ENCODE measurements around the gene DNAH2.

The DNAH2 gene

DNA sequence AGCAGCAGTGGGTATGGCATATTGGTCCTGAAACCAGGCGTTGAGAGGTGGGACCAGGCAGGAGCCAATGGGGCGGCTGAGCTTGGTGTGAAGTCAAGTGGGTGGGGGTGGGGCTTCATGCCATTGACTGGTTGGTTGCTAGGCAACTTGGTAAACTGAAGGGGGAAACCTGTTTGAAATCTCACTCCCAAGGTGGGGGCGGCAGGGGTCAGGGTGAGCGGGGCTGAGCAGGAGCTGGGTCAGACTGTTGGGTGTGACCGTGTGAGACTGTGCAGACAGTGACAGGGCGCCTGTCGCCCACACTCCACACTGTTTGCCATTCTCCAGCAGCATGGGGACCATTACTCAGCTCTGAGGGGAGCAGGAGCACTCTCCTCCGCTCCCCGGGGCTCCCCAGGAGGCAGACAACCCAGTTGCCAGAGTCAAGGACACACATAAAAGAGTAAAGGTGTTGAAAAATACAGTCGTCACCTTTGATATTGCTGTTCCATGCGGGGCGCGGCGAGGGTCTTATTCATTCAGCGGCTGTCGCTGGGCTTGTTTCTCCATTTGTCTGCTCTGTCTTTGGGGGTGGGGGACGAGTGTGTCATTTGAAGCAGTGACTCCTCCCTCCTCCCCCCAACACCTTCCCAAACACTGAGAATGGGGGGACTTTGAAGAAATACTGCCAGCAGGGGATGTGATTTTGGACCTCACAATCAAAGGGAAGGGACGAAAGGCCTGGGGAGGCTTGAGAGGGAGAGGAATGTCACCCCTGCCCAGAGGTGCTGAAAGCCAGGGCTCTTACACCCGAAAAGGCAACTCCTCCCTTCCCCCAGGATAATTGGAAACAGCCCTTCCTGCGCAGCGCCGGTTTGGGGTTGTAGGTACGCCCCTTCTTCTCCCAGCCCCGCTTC is 13.7 kb upstream of the DNAH2 start:
- no peak for DNase-seq

DNA sequence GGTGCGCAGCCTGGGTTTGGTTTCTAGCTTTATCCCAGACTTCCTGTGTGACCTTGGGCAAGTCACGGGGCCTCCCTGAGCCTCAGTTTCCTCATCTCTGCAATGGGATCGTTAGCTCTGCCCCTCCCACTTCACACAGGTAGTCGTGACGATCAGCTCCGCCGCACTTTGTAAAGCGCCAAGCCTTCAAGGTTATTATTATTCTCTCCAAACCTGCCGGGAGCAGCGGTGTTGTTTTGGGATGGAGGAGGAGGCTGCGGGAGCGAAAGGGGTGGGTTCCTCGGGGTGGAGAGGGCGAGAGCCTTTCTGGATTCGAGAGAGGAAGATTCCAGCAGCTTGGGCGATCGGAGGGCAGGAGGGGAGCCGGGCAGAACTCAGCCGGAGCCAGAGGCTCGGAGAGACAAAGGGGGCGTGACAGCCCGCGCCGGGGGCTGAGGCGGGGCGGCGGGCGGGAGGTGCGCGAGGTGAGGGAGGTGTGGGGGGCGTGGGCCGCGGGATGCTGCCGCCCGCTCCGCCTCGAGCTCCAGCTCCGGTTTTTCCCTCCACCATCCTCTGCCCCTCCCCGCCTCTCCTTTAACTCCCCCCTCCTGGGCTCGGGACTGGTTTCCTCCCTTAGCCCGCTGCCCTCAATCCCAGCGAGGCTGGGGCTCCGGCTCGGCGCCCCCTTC is 12.8 kb upstream of the DNAH2 start, which contains the start of gene EFNB3:
TSS of gene EFNB3 (plus strand) at position 602 of the 668 bp plus-strand sequence. CDS start 397 bp downstream, outside the sequence.
- DNase-seq: no peak

DNA sequence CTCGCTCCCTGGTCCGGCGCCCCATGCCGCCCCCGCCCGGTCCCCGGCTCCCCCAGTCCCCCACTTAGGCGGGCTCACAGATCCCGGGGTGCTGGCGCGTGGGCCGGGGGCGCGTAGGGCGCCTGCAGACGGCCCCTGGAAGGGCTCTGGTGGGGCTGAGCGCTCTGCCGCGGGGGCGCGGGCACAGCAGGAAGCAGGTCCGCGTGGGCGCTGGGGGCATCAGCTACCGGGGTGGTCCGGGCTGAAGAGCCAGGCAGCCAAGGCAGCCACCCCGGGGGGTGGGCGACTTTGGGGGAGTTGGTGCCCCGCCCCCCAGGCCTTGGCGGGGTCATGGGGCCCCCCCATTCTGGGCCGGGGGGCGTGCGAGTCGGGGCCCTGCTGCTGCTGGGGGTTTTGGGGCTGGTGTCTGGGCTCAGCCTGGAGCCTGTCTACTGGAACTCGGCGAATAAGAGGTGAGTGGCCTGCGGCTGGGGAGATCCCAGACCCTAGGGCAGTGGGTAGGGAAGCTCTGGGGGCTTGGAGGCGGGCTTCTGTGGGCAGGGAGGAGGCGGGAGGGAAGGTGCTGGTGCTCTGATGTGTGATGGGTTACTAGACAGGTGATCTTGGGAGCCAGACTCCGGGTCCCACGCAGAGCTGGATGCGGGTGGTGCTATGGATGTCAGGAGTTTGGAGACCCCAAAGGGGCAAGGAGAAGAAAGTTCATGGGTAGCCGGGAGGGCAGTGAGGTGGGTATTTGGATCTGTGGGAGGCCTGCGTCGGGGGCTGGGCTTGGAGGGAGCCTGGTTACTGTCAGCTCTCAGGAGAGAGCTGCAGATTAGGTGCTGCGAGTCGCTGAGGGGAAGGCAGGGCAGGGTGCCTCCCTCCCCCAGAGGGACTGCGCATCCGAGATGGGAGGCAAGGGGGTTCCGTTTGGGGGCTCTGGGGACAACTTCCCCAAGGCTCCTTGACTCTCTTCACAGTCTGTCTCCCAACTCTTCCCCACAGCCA is 12.0 kb upstream of the DNAH2 start:
- no peak for DNase-seq

DNA sequence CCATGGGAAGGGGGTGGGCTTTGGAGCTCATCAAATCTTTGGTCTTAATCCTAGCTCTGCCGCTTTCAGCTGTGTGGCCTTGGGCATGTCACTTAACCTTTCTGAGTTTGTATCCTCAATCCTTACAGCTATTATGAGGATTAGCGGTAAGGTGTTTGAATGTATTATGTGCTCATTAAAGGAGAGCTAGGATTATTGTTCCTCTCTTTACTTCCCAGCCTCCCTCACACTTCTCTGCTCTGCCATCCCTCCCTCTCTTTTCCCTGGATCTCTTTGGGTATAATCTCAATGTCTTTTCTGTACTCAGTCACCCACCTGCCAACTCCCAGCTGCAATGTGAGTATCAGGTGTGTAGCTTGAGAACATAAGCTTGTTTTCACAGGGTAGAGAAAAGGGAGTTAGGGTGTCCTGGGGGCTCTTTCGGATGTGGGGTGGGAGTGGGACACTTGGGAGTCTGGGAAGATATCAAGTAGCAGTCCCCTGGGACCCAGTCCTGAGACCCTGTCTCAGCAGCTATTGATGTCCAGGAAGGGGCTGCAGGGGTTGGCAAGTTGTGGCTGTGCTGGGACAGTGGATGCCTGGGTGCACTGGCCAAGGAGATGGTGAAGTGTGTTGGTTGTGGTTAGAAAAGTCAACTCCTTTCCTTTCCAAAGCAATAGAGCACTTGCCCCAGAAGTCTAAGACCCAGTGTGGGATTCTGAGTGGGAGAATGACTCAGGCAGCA is 10.8 kb upstream of the DNAH2 start:
- DNase-seq: no peak

DNA sequence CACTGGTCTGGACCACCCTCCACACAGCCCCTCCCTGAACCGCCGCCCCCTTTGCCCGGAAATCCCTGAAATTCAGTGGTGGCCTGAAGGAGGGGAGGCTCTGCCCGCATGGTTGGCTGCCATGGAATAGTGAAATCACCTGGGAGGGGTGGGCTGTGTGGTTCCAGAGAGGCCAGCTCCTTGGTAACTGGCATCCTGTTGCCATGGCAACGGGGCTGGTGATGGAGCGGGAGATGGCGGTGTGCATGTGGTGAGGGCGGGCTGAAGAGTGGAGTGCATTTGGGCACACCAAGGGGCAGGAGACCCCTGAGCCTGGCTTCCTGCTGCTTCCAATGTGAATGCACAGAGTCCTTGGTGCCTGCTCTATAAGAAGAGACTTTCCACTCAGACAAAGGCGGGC is 10.1 kb upstream of the DNAH2 start:
- DNase-seq: no peak

DNA sequence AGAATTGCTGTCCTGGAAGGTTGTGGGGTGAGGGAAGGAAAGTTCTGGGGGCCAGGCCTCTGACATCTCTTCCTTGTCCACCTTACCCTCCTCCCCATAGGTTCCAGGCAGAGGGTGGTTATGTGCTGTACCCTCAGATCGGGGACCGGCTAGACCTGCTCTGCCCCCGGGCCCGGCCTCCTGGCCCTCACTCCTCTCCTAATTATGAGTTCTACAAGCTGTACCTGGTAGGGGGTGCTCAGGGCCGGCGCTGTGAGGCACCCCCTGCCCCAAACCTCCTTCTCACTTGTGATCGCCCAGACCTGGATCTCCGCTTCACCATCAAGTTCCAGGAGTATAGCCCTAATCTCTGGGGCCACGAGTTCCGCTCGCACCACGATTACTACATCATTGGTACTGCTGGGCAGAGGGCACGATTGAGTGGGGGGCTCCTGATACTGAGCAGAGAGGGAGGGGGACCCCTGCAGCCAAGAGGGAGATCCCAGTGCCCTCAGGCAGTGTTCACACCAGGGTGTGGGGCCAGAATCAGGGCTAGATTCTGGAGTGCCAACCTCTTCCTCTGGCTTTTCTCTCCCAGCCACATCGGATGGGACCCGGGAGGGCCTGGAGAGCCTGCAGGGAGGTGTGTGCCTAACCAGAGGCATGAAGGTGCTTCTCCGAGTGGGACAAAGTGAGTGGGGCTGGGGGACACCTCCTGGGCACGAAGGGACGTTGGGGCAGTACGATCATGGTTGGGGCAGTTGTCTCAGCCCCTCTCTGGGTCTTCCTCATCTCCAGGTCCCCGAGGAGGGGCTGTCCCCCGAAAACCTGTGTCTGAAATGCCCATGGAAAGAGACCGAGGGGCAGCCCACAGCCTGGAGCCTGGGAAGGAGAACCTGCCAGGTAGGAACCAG is 9.4 kb upstream of the DNAH2 start:
- DNase-seq: no peak

DNA sequence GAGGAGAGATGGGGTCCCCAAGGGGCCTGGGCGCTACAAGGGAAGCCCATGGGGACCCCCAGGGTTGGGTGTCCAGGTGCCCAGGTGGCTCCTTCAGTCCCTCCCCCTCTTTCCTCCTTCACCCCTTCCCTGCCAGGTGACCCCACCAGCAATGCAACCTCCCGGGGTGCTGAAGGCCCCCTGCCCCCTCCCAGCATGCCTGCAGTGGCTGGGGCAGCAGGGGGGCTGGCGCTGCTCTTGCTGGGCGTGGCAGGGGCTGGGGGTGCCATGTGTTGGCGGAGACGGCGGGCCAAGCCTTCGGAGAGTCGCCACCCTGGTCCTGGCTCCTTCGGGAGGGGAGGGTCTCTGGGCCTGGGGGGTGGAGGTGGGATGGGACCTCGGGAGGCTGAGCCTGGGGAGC is 8.5 kb upstream of the DNAH2 start:
- DNase-seq: no peak

DNA sequence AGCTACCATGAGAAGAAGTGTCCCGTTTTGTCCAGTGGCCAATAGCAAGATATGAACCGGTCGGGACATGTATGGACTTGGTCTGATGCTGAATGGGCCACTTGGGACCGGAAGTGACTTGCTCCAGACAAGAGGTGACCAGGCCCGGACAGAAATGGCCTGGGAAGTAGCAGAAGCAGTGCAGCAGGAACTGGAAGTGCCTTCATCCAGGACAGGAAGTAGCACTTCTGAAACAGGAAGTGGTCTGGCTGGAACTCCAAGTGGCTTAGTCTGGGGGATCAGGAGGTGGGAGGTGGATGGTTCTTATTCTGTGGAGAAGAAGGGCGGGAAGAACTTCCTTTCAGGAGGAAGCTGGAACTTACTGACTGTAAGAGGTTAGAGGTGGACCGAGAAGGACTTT is 7.2 kb upstream of the DNAH2 start:
- DNase-seq: no peak

DNA sequence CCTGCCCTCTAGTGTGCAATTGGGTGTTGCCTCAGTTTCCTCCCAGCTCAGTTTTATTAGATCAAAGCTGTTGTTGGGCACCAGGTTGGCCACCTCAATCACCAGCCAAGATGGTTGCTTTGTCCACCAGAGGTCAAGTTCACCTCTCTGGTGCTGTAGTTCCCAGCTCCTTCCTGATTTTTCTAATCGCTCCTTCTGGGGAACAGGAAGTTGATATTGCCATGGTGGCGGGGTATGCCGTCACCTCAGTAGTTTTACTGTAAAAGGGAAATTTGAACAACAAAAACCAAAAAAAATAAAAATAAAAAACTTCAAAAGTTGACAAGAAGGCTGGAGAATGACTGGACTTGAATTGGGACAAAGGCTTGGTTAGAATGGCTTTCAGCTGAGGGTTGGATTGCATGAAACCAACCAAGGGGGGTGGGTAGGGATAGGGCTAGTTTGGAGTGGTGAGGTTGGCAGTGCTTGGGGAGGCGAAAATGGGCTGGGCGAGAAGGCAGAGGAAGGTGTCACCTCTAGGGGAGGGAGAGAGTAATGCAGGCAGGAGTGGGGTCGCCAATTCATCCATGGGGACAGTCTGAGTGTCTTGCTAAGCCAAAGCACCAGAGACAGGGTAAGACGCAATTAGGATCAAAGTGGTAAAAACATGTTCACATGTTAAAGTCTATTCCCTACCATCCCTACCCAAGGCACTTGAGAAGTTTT is 6.3 kb upstream of the DNAH2 start:
- no peak for DNase-seq

DNA sequence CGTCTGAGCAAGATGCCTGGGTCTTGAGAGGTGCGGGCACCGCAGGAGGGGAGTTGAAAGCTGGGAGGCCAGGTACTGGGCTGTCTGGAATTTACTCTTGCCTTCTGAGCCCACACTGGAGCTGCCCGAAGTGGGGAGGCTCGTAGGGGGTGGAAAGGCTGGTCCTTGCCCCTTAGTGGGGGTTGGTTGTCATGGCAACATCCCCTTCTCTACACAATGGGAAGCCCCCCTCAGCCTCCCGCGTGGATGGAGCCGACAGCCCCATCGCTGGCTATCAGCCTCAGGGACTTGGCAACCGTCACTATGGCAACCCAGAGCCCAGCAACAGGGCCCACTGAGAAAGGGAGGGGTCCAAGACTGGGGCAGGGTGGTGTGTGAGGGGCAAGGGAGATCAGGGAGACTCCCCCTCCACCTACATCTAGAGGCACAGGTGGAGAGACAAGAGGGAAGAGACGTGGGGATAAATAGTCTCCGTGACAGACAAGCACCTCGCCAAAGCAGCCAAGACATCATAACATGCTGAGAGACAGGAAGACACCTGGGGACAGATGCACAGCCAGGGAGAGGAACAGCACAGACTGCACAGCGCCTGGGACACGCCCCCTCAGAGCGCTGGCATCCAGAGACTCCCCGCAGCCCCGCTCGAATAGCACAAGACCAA is 5.3 kb upstream of the DNAH2 start:
- DNase-seq: no peak

DNA sequence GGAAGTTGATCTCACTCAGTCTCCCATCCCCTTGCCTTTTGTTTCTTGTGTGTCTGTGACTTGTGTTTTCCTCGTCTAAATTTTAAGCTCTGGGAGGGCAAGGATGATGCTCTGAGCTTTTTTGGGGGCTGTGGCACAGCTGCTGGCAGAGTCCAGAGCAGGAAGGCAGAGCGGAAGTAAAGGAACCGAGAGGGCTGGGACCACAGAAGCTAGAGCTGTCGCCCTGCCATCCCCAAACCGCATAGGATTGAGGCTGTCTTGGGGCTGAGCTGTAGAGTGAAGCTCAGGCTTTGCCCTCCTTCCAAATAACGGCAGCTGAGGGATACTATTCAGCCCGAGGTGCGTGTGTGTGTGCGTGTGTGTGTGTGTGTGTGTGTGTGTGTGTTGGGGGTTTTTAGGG is 3.8 kb upstream of the DNAH2 start:
- no peak for DNase-seq

DNA sequence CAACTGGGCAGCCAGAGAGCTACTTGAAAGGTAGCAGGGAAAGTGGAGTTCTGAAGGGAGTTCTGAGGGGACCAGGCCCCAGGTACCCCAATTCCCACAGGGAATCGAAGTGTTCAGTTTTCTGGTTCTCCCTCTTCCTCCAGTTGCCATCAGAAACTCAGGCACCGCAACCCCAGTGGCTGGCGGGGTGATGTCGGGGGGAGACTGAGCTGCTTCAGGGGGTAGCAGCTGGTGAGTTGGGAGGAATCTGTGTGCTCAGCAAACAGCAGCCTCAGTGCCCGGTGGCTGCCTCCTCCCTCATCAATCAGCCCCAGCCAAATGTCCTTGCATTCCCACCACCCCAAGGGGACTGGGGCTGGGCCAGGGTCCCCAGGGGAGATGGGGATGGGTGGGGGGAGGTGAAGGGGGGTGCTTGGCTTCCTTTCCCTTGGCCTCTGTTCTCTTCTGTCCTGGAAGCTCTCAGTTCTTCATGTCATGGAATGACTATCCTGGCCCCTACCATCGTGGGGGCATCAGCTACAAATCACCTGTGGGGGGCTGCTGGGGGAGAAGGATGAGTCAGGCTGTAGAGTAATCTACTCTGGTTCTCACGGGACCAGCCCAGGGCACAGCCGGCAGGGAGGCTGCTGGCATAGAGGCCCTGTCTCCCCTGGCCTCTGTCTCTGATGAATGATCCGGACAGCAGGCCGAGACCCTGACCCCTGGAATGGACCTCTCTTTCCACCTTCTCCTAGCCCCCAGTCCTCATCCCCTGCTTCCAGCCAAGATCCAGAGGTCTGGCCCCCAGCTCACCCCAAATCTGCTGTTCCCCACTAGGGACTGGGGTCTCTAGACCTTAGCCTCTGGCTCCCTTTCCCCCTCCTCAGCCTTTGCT is 2.6 kb upstream of the DNAH2 start:
- no peak for DNase-seq

DNA sequence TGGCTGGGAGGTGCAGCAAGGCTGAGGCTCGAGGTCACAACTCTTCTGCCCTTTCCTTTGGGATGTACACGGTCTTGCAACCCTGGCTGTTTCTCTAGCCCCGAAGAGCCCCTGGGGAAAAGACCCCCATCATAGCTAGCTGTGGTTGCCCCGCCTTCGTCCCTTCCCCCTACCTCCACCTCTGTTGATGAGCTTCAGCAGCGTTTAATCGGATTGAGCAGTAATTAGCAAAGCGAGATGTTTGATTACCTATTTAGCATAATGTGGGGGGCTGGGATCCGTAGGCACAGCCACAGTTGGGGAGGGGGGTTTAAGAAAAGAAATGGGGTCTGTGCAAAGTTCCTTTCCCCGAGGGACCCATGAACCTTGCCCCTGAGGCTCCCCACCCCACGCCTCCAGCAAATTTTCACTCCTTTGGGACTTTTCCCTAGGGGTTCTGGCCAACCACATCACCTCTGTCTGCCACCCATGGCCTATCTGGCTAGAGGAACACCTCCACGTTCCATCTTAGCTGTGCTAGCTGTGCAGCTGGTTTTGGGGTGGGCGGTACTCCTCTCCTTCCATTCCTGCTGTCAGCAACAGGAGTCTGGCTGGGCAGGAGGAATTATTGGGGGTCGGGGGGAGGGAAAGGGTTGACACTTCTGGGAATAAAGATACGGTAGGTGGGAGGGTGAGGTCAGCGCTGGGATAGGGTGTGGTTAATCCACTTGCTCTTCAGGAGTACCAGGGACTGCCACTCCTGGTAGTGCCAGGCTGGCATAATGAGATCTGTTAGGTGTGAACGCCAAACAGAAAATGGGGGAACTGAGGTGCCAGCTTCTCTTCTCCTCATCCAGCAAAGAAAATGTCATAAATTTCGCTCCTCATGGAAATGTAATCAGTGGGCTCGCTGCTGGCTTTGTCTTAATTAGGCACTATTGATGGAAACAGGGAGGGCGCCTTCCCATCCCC is 1.3 kb upstream of the DNAH2 start:
- no peak for DNase-seq

DNA sequence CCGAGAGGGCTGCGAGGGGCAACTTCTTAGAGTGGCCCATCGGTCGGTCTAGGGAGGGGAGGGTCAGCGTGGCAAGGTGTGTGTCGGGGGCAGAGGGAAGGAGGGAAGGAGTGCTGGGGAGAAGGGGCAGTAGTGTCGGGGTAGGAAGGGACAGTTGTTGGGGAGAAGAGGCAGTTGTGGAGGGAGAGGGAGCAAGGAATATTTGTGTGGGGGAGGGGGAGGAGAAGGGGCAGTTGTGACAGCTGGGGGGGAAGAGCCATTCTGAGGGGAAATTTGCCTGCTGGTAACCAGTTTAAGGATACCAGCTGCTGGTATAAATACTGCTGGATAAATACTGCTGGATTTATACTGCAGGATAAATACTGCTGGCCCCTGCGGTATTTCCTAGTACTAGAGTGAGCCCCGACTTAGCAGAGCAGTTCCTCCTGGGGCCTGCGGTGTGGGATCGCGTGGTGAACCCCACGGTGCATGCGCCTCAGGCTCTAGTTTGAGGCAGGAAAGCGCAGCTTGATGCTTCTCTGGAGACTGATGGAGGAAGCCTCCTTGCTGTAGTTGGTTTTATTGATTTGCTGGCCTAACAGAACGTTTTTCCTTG is 309 bp downstream of the DNAH2 start:
- DNase-seq: no peak

DNA sequence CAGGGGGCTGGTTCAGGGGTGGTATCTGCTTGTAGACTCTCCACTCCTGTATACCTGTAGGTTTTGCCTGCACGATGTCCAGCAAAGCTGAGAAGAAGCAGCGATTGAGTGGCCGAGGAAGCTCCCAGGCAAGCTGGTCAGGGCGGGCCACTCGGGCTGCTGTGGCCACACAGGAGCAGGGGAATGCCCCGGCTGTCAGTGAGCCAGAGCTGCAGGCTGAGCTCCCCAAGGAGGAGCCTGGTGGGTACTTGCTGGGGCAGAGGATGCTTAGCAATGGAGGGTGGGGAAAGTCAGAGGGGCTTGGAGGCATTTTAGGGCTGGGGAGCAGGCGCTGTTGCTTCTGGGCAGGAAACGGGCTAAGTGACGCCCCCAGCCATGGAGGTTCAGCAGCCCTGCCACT is 2.1 kb downstream of the DNAH2 start:
- no peak for DNase-seq

DNA sequence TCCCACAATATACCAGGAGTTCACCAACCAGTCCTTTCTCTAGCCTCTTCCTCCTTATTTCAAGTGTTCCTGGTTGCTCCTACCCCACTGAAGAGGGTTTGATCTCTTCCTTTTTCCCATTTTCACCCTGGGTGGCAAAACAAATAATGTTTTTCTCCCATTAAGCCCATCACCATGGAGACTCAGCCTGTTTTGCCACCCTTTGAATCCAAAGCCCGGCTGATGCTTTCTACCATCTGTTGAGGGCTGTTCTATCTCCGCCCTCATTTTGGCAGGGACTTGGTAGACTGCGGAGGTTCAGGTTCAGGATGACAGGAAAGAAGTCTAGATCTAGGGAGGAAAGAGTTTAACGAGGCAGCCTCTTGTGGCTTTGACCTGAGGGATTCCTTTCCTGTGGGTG is 2.6 kb downstream of the DNAH2 start:
- no peak for DNase-seq

DNA sequence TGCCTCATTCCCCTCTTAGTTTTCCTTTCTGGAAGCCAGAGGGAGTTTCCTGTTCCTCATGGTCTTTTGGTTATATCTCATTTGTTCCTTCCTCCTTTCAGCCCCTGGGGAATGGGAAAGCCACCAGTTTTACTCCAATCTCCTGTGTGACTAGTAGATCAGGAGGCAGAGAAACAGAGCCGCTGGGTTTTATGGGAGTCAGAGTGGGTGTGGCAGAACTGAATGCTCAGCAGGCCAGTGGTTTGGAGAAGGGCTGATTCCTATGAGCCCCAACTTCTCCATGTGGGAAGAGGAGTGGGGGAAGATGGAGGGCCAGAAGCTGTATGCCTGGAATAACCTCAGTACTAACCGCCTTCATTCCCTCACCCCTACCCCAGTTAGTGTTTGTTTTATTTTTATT is 4.1 kb downstream of the DNAH2 start:
- no peak for DNase-seq

All from cortex of kidney (tissue), 1 donor.